GM19351 (cell line): ENCODE measurements around the gene SUGP2.

ENCODE experiments used
- ATAC-seq: cut with Tn5 transposase; IDR thresholded peaks from one replicate; pipeline ENCODE4 v1.9.1; 2021; ENCODE audit warnings: mild to moderate bottlenecking, moderate library complexity; ENCODE audit not compliant: unreplicated experiment

Gene SUGP2

DNA sequence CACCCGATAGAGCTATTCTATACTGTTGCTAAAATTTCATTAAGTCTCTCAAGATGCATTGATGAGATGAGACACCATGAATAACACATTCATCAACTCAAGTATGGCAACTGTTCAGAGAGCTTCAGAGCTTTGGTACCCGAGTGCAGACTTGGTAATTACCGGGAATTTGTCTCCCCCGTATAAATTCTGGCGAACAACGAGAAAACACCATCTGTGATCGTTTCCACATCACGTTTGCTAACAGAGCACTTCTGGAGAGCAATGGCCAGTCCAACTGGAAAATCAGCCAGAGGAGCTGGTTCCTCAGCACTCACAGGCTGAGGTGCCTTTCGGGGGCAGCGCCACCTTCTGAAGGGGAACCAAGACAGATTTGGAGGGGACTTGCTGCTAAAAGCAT is 40.2 kb downstream of the SUGP2 start:
- no peak for ATAC-seq

DNA sequence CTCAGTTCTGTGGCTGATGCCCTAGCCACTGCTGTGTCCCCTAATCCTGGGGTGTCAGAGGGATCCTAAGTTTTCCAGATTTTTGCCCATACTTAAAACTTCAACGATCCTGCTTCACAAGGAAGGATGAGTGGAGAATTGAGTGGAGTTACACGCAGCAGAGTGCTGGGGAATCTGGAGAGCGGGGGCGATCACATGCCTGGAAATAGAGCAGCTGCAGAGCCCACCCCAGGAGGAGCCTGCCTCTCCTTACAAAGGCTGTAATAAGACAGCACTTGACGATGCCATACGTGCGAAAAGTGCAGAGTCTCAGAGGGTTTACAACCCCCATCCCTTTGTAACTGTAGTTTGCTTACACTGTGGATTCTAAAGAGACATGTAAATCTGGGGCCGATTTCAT is 40.6 kb downstream of the SUGP2 start:
- no peak for ATAC-seq

DNA sequence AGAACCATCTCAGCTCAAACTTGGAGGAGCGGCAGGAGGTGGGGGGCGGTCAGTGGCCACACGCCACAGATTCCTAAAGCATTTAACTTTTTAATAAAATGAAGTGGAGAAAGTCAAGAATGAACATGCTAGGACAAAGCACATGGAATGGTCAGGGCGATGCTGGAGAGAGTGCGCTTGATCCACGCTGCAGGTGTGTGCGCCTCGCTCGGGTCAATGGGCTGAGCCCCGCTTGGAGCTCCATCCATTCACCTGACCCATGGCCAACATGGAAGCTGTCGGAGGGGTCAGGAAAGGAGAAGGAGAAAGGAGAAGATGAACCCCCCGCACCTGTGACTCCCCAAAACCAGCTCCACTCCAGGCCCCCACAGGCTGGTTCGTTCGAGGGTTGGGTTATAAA is 41.8 kb downstream of the SUGP2 start:
- no peak for ATAC-seq

DNA sequence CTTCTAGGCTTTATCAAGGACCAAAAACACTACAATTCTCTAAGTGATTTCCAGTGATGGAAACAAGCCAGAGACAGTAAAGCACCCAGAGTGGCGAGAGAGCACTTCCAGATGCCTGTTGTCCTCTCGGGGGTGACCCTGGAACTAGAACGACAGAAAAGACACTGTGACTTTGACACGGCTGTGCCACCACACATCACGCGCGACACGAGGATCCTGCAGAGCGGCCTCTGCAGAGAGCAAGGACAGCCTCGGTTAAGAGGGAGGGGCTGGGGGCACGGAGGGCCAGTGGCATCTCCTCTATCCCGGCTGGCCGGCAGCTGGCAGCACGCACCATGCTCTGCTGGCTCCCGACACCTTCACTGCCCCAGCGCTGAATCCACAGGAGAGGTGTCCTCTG is 42.3 kb downstream of the SUGP2 start:
- no peak for ATAC-seq

DNA sequence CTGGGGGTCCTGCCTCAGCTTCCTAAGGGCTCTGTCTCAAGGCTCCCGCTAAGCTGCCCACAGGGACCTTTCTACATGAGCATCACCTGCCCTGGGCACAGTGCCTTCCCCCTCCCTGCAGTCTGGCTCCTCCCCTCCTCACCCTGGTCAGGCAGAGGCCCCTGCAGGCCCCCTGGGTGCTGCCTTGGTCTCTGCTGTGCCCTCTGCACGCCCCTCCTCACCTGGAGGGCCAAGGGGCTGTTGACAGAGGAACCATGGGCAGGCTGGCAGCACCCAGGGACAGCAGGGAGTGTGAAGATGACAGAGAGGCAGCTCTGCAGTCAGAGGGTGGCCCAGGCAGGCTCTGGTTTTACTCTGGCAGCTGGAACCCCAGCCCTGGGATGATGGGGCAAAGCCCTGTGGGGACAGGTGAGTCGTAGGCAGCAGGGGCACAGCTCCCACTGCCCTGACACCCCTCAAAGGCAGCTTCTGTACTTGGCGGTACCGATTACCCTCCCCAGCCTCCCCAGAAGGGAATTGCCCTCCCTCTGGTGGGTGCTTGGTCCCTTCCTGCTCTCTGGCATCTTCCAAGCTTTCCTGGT is 43.1 kb downstream of the SUGP2 start:
- ATAC-seq: no peak

DNA sequence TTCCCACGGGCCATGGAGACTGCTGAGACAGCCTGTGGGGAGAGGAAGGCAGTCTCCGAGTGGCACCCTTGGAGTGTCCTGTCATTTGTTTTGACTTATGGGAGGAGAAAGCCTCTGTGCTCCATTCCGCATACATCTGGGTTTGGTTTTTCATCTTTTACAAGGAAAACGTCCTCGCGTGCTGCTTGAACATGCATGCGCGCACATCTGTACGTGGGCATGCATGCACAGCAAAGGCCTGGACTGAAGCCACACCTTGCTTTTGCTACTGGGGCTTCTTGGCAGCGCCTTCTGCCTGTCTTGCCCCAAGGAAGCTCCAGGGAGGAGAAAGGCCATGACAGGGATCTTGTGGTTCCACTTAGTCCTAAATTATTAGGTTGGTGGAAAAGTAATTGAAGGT is 44.0 kb downstream of the SUGP2 start:
- ATAC-seq: no peak

DNA sequence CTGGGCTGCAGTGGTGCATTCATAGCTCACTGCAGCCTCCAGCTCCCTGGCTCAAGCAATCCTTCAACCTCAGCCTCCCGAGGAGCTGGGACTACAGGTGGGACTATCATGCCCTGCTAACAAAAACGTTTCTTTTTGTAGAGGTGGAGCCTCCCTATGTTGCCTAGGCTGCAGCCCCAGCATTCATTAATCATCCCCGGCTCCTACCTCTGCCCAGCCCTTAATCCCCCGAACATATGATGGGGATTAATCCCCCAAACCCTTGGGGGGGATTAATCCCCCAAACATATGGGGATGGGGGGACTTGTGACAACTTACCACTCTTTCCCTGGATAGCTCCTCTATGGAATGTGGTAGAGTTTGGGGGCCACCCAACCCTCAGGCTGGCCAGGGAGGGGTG is 45.9 kb downstream of the SUGP2 start:
- ATAC-seq: no peak

DNA sequence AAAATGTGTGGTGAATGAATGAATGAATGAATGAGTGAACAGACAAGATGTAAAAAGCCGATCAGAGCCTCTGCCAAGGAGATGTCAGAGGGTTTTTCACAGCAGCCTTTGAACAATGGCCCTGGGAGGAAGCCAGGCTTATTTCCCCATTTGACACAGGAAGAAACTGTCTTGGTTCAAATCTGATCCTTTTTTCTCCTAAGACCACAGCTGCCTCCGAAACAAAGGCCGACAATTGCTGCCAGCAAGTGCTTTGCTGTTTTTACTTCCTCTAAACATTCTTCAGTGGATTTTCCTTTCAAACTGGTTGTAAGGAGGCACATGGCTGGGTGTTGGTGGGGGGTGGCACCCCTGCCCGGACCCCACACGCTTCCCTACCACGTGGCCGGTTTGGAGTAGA is 48.1 kb downstream of the SUGP2 start:
- ATAC-seq: no peak

DNA sequence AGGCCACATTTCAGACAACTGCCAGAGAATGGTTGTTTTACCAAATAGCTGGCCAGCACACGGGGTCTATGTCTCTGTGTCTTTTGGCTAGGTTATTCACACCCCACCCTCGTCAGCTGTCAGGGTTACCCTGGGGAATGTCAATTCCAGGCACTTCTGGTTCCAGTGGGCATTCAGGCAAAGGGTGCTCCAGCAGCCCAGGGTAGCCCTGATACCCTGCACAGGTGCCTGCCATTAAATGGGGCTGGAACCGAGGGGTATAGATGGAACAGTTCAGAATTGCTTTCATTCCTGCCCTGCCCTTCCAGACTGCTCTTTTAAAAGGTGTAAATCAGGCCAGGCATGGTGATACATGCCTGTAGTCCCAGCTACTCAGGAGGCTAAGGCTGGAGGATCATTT is 49.1 kb downstream of the SUGP2 start:
- ATAC-seq: no peak

DNA sequence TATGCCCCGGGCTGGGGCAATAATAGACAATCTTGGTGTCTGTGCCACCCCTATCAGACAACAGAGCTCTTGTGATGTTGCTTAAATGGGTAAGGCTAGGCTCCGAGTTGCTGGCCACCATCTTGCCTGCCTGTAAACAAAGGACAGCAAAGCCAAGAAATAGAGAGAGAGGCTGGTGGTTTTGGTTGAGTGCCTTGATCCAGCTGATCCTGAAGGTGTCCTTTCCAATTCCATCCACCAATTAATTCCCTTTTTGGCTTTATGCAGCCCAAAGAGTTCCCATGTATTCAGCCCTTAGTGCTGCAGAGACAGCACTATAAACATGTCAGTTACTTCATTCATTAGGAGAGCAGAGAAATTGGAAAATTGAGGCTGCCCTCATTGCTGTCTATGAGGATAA is 50.6 kb downstream of the SUGP2 start:
- no peak for ATAC-seq

DNA sequence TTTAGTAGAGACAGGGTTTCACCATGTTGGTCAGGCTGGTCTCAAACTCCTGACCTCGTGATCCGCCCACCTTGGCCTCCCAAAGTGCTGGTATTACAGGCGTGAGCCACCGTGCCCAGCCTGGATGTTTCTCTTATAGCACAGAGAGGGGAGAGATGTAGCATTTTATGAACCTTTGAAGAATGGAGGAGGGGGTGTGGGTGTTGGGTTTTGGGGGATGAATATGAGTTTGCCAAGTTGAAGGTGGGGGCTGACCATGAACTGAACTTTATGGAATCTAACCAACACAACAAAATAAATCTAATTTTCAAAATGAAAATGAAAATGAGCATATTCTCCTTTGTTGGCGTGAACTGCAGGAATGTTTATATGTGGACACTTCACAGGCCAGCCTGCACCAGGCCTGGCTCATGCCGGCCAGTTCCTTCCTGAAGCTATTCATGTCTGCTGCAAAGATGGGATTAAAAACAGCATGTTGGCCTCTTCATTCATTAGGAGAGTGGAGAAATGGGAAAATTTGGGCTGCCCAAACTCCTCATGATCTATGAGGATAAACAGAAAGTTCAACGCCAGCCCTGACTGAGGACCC is 52.8 kb downstream of the SUGP2 start:
- no peak for ATAC-seq

DNA sequence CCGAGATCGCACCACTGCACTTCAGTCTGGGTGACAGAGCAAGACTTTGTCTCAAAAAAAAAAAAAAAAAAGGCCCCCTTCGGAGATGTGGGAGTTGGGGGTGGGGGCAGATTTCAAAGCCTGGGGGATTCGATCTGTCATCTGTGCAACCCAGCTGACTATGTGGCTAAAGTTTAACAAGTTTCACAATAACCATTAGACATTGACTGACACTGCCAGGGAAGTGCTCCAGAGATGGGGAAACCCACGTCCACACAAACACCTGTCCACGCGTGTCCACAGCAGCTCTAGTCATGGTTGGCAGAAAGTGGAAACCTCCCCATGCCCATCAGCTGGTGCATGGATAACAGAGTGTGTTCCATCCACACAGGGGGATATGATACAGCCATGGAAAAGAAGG is 54.7 kb downstream of the SUGP2 start:
- no peak for ATAC-seq

DNA sequence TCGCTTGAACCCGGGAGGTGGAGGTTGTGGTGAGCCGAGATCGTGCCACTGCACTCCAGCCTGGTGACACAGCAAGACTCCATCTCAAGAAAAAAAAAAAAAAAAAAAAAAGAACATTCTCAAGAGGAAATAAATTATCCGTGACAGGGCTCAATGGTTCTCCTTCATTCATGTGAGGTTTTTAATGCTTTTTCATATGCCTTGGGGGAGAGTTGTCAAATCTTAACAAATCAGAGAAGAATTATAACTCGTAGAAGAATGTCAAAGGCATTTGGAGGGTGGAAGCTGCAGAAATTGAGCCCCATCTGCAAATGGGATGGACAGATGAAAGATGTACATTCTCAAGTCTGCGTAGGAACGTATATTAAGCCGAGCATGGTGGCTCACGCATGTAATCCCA is 57.4 kb downstream of the SUGP2 start:
- ATAC-seq: no peak

DNA sequence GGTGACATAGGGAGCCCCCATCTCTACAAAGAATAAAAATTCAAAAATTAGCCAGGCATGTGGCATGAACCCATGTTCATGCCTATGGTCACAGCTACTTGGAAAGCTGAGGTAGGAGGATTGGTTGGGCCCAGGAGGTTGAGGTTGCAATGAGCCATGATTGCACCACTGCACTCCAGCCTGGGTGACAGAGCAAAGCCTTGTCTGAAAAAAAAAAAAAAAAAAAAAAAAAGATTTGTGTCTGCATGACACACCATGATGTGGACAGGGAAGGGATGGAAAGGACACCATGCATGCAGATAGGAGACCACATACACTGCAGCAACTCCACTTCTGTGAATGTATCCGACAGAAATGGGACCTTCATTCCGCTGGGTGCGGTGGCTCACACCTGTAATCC is 58.3 kb downstream of the SUGP2 start:
- ATAC-seq: no peak

DNA sequence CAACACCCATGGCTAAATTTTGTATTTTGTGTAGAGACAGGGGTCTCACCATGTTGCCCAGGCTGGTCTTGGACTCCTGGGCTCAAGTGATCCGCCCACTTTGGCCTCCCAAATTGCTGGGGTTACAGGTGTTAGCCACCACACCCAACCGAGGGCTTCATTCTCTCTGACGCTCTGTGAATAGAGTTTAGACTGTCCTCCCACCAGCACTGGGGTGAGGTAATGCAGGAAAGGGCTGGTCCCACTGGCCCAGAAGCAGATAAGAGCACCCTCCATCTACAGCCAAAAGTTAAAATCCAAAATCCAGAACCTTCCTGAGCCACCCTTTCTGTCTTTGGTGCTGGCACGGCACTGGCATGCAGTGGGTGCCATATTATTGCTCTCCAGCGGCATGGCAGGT is 60.5 kb downstream of the SUGP2 start:
- no peak for ATAC-seq

DNA sequence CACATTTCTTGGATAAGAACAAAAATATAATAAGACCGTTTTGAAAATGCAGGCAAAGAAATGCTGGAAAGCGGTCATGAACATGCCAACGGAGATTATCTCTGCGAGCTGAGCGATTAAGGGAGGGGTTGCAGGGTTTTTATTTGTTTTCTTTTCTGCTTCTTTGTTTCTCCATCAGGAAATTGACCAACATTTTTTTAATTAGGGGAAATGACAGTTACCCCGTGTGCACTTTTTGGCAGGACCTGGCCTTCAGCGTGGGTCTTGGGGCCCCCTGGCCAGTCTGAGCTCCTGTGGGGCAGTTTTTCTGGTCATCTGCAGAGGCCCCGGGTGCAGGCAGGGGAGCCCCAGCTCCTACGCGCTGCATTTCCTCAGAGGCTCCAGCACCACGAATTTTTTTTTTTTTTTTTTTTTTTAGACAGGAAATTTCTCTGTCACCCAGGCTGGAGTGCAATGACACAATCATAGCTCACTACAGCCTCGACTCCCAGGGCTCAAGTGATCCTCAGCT is 61.0 kb downstream of the SUGP2 start:
- ATAC-seq: no peak

DNA sequence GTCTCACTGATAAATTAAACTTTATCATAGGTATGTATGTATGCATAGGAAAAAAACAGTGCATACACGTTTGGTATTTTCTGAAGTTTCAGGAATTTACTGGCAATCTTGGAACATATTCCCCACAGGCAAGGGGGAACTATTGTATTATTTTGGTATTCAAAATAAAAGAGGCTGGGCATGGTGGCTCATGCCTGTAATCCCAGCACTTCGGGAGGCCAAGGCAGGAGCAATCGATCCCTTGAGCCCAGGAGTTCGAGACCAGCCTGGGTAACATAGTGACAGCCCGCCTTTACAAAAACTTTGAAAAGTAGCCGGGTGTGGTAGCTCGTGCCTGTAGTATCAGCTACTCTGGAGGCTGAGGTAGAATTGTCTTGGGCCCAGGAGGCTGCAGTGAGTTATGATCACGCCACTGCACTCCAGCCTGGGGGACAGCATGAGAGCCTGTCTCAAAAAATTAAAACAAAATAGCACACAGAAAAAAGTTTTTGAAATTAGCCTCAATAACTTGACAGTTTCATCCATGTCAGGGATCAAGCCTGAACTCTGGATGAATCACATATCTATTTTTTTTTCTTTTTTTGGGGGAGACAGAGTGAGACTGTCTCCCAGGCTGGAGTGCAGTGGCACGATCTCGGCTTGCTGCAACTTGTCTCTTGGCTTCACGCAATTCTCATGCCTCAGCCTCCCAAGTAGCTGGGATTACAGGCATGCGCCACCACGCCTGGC is 63.2 kb downstream of the SUGP2 start:
- ATAC-seq: no peak

DNA sequence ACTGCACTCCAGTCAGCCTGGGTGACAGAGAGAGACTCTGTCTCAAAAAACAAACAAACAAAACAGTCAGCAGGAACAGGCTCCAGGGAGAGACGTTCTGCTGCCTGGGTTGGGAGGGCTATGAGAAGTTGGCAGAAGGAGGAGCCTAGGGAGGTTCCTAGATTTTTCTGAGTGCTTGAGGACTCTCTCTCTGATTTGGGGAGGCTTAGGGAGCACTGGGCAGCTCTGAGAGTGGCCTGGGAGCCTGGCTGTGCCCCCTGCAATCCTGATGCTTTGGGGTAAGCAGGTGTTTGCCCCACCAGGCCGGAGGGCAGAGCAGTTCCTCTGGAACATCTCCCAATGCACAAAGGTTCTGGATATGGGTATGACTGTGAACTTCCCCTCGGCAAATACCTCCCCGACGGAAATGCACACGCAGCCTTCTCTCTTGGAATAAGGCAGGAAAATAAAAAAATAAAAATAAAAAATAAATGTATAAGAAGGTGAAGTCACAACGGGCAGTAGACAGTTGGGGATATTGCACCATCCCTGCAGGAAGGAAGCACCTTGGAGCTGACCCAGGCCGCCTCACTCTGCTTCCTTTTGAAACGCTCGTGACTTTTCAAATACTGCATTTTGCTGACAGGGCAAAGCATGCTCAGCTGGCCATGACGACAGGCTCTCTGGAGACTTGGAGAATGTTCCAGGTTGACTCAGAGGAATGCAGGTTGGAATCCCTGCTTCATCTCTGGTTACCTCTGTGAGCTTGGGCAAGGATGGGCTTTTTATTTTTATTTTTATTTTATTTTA is 65.8 kb downstream of the SUGP2 start:
- no peak for ATAC-seq

DNA sequence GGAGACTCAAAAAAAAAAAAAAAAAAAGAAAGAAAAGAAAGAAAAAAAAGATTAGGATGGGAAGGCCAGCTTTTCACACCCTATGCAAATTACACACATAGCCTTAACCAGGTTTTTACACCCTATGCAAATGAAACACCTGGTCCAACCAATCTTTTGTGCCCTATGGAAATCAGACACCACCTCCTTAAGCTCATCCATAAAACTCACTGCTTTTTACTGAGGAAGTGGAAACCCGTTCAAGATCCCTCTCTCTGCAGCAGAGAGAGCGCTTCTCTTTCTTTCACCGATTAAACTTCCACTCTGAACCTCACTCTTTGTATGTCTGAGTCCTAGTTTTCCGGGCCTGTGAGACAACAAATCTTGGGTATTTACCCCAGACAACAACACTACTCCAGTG is 67.0 kb downstream of the SUGP2 start:
- ATAC-seq: no peak

DNA sequence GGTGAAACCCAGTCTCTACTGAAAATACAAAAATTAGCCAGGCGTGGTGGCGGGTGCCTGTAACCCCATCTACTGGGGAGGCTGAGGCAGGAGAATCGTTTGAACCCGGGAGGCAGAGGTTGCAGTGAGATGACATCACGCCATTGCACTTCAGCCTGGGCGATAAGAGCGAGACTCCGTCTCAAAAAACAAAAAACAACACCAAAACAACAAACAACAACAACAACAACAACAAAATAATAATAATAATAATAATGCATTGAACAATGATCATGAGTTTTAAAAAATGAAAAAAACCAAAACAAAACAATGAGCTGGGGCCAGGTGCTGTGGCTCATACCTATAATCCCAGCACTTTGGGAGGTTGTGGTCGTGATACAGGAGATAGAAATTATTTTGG is 69.2 kb downstream of the SUGP2 start:
- ATAC-seq: no peak

DNA sequence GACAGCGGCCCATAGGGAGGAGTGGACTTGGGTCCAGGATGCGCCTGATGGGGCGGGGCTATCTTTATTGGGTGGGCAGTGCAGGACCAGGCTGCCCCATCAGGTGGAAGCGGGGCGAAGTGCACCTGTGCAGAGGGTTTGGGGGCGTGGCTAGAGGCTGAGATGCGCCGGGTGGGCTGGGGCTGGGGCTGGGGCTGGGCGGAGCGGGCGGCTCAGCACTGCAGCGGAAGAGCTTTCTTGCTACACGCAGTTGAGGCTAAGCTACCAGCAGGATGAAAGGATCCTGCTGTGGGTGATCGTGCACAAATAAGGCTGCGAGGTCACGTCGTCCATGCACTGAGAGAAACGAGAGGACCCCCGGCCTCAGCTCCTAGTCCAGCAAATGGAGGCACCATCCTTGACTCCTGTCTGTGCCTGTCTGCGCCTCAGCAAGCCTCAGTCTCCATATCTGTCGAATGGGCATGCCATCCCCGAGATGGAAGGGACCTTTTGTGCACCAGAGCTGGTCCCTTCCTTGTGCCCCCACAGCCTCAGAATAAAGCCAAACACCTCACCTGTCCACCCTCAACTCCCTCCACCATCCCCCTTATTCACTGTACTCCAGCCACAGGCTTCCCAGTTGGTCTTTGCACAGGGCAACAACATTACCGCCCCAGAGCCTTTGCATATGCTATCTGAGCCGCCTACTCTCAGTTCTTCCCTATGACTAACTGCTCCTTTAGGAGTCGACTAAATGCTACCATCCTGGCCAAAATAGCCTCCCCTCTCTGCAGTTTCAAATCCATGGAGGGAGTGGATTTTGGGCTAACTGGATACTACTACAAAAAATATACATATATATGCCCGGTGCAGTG is 71.3 kb downstream of the SUGP2 start:
- ATAC-seq: no peak
